Measurements from ENCODE around the gene FBXO38.

GRCh38 chr5:148436029-148436428 lies 52.3 kb downstream of the FBXO38 start:
- no peak for TF ChIP-seq EP300 (IDR thresholded peaks at IDR 0.05; ENCODE audit: low read depth)
- TF ChIP-seq CTCF (IDR thresholded peaks at IDR 0.05), result no peak
- TF ChIP-seq POLR2A (IDR thresholded peaks at IDR 0.05), result no peak
- TF ChIP-seq POLR2AphosphoS5 (IDR thresholded peaks at IDR 0.05), result no peak
